Nephron (organoid): ENCODE results near the gene AOPEP.

Experiments used
- H3K27ac Mint-ChIP-seq, 3 experiments: 2 replicates each; pipeline ENCODE4 v1.8.0; 2020; ENCODE audit warnings: mixed read lengths in 3 of 3, mild to moderate bottlenecking in 2 of 3, moderate library complexity in 1 of 3
- H3K27me3 Mint-ChIP-seq: 2 replicates; pipeline ENCODE4 v1.8.0; 2021; ENCODE audit warnings: low read depth, mild to moderate bottlenecking, moderate library complexity, mixed read lengths
- H3K36me3 Mint-ChIP-seq: 2 replicates; pipeline ENCODE4 v1.8.0; 2020; ENCODE audit warnings: low read depth, mixed read lengths
- H3K4me1 Mint-ChIP-seq: 2 replicates; pipeline ENCODE4 v1.8.0; 2020; ENCODE audit warnings: mixed read lengths
- H3K4me3 Mint-ChIP-seq, 3 experiments: 2 replicates each; pipeline ENCODE4 v1.8.0; 2020; ENCODE audit warnings: mild to moderate bottlenecking in 3 of 3, mixed read lengths in 3 of 3, moderate library complexity in 2 of 3
- H3K9me3 Mint-ChIP-seq: 2 replicates; pipeline ENCODE4 v1.8.0; 2020; ENCODE audit warnings: mixed read lengths
- TF ChIP-seq, protein P1 (sequence below), 3 experiments: fragments of 200-600 bp; sonication (generic); IDR thresholded peaks; one replicate each; pipeline ENCODE4 v1.5.0; 2021; ENCODE audit warnings: antibody characterized with exemption in 3 of 3; ENCODE audit not compliant: unreplicated experiment in 3 of 3

Gene AOPEP

DNA sequence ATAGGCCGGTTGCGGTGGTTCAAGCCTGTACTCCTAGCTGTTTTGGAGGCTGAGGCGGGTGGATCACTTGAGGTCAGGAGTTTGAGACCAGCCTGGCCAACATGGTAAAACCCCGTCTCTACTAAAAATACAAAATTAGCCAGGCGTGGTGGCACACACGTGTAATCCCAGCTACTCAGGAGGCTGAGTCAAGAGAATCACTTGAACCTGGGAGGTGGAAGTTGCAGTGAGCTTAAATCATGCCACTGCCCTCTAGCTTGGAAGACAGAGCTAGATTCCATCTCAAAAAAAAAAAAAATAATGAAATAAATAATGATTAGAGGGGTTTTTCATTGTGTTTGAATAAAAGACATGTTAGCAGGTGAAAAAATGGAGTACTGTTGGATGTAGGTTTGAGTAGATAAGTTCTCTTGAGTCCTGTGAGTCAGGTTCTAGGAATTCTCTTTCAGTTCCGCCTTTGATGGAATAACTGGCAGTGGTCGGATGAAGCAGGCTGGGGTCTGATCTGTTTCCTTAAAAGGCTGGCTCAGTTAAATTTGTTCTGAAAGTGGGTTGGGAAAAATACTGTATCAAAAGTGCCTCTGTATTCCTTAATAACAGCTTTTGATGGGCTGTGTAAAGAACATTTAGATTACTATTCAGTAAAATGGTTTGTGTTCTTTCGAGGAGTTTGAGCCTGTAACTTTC lies 73.2 kb downstream of the AOPEP start:
- Mint-ChIP-seq H3K4me1 (peaks cover 52% of the 10 kb centered on the region), H3K9me3 (no peaks in the 10 kb centered on the region), H3K4me3 (no peak overlapping the region), H3K36me3 (peaks cover 33% of the 10 kb centered on the region), H3K27ac (peak overlapping the region; percentile 47 to 89 (median 50)), H3K27me3 (no peaks in the 10 kb centered on the region)
- TF ChIP-seq, protein P1, sequence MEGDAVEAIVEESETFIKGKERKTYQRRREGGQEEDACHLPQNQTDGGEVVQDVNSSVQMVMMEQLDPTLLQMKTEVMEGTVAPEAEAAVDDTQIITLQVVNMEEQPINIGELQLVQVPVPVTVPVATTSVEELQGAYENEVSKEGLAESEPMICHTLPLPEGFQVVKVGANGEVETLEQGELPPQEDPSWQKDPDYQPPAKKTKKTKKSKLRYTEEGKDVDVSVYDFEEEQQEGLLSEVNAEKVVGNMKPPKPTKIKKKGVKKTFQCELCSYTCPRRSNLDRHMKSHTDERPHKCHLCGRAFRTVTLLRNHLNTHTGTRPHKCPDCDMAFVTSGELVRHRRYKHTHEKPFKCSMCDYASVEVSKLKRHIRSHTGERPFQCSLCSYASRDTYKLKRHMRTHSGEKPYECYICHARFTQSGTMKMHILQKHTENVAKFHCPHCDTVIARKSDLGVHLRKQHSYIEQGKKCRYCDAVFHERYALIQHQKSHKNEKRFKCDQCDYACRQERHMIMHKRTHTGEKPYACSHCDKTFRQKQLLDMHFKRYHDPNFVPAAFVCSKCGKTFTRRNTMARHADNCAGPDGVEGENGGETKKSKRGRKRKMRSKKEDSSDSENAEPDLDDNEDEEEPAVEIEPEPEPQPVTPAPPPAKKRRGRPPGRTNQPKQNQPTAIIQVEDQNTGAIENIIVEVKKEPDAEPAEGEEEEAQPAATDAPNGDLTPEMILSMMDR (IDR thresholded peaks at IDR 0.05; ENCODE audit: unreplicated experiment in 3 of 3): no peak

DNA sequence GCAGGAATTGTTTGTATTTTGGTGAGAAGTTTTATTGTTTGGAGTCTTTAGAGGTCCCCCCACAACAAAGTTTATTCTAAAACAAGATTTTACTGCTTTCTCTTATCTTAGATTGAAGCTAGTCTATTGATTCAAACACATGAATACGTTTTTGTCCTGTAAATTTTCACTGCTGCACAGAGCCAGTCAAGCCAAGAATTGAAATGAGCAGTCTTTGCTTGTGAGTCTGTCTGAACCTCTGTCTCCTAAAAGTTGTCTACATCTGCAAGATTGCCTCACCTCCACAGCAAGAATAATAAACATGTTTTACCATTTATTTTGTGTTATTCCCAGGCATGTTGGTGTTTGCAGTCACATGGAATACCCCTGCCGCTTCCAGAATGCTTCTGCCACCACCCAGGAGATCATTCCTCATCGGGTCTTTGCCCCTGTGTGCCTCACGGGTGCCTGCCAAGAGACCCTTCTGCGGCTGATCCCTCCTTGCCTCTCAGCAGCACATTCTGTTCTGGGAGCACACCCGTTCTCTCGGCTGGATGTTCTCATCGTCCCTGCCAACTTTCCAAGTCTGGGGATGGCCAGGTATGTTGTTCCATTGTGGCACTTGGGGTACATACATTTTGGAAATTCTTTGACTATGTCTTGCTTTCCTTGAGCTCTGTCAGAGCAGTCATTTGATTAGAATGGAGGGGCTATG lies 74.1 kb downstream of the AOPEP start:
- Mint-ChIP-seq H3K36me3 (peaks cover 28% of the 10 kb centered on the region), H3K9me3 (no peaks in the 10 kb centered on the region), H3K27ac (peak overlapping the region; percentile 47 to 89 (median 50)), H3K4me3 (no peak overlapping the region), H3K4me1 (peaks cover 60% of the 10 kb centered on the region), H3K27me3 (no peaks in the 10 kb centered on the region)
- TF ChIP-seq, protein P1 (IDR thresholded peaks at IDR 0.05; ENCODE audit: unreplicated experiment in 3 of 3): no peak

DNA sequence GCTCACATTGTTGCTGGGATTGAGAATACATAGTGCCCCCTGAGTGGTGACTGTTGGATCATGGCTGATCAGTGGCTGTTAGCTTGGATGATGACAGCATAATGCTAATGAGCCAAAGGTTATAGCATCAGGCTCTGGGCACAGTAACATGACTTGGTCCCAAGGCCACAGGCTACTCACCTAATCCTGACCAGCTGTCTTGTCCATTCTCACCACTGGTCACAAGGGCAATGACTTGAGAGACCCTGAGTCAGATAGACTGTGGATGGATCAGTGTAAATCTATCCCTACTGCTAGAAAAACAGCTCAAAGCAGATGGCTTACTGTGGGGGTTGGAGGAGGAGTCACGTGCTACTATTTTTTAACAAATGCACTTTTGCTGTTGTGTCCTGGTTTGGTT lies 74.7 kb downstream of the AOPEP start:
- TF ChIP-seq, protein P1 (IDR thresholded peaks at IDR 0.05; ENCODE audit: unreplicated experiment in 3 of 3): no peak
- Mint-ChIP-seq H3K36me3 (peaks cover 26% of the 10 kb centered on the region), H3K27ac (peak overlapping the region in 2 of 3 experiments; percentile 50 to 51), H3K4me3 (no peak overlapping the region), H3K27me3 (no peaks in the 10 kb centered on the region), H3K9me3 (no peaks in the 10 kb centered on the region), H3K4me1 (peaks cover 65% of the 10 kb centered on the region)

GRCh38 chr9:94801681-94802080 lies 75.2 kb downstream of the AOPEP start:
- peak overlapping the region in 2 of 3 experiments; percentile 50 to 51 for H3K27ac Mint-ChIP-seq
- H3K4me1 Mint-ChIP-seq: peaks cover 65% of the 10 kb centered on the region
- H3K36me3 Mint-ChIP-seq: peaks cover 22% of the 10 kb centered on the region
- no peaks in the 10 kb centered on the region for H3K9me3 Mint-ChIP-seq
- H3K4me3 Mint-ChIP-seq: no peak overlapping the region
- H3K27me3 Mint-ChIP-seq: no peaks in the 10 kb centered on the region
- TF ChIP-seq, protein P1 (IDR thresholded peaks at IDR 0.05; ENCODE audit: unreplicated experiment in 3 of 3): no peak

- peaks cover 66% of the 10 kb centered on the region for H3K4me1 Mint-ChIP-seq
- no peaks in the 10 kb centered on the region for H3K9me3 Mint-ChIP-seq
- no peaks in the 10 kb centered on the region for H3K27me3 Mint-ChIP-seq
- H3K27ac Mint-ChIP-seq: peak overlapping the region in 2 of 3 experiments; percentile 4 to 51
- TF ChIP-seq, protein P1 (IDR thresholded peaks at IDR 0.05; ENCODE audit: unreplicated experiment in 3 of 3): no peak
- no peak overlapping the region for H3K4me3 Mint-ChIP-seq
- peaks cover 22% of the 10 kb centered on the region for H3K36me3 Mint-ChIP-seq
Measured at GRCh38 chr9:94802251-94802650, 75.8 kb downstream of the AOPEP start.
